H1 (cell line): ENCODE measurements around the gene ASPDH. TPM values are rescaled to one million over a fixed set of nuclear protein-coding genes. Genes with fewer than 3 reads are reported as not detected.

Experiments
- ASH2L ChIP-seq: fragments of 200-600, 300-600 bp; sonication (generic); IDR thresholded peaks from one replicate; pipeline ENCODE4 v1.7.1; 2017; ENCODE audit warnings: low read length
- BCL11A ChIP-seq, 2 experiments: IDR thresholded peaks; one replicate each; pipeline ENCODE4 v1.6.1; 2011; ENCODE audit warnings: low read depth in 2 of 2, low read length in 2 of 2, mild to moderate bottlenecking in 2 of 2
- CHD1 ChIP-seq: IDR thresholded peaks from 2 replicates; pipeline ENCODE4 v1.6.1; 2012; ENCODE audit warnings: low read depth, low read length, improper control_type of control experiment
- FOSL1 ChIP-seq: IDR thresholded peaks from 2 replicates; pipeline ENCODE4 v1.6.1; 2011; ENCODE audit warnings: mild to moderate bottlenecking, low read depth, low read length, moderate library complexity; ENCODE audit not compliant: insufficient read depth
- GABPA ChIP-seq: IDR thresholded peaks from 2 replicates; pipeline ENCODE4 v1.6.1; 2011; ENCODE audit warnings: mild to moderate bottlenecking, low read length, moderate library complexity, borderline replicate concordance; ENCODE audit not compliant: insufficient read depth
- JUN ChIP-seq: IDR thresholded peaks from 2 replicates; pipeline ENCODE4 v1.6.1; 2011; ENCODE audit warnings: low read depth, mild to moderate bottlenecking, improper control_type of control experiment, low read length
- TAF1 ChIP-seq: IDR thresholded peaks from 2 replicates; pipeline ENCODE4 v1.6.1; 2011; ENCODE audit warnings: mild to moderate bottlenecking, low read depth, low read length
- TCF12 ChIP-seq: IDR thresholded peaks from 2 replicates; pipeline ENCODE4 v1.6.1; 2011; ENCODE audit warnings: low read depth, mild to moderate bottlenecking, low read length
- polyA plus RNA-seq, 7 experiments: library from polyadenylated mRNA; depleted of rRNA in 3 of 7; stranded (reverse) in 5 of 7; unstranded in 2 of 7; fragments of >200 nt in 5 of 7; fragments of 200-250 nt in 2 of 7; gene quantifications; 1 replicate in 5 of 7; 2 replicates in 1 of 7; 4 replicates in 1 of 7; pipeline versions ENCODE4 v1.2.1 to v1.2.3, GENCODE V29; 2011 to 2013; ENCODE audit warnings: missing spikeins in 2 of 7, mixed read lengths in 2 of 7
- total RNA-seq: library from RNA; stranded (reverse); fragmentation: NEBNext Ultra II Directional; extraction: Animal tissue kit (Norgen Biotek cat#: 25700); gene quantifications from 2 replicates; pipeline ENCODE4 v1.2.1, GENCODE V29; 2021
- TF ChIP-seq, protein P1 (sequence below): fragments of 300-600 bp; sonication (generic); IDR thresholded peaks from 2 replicates; pipeline ENCODE4 v1.7.1; 2012; ENCODE audit warnings: low read length, moderate library complexity, mild to moderate bottlenecking, inconsistent platforms; ENCODE audit not compliant: insufficient replicate concordance

Gene ASPDH
- total and polyA plus RNA-seq, 2 of the 8 experiments (the other 6 are each of a cell fraction or from before 2014, with no cell fraction given) = not detected

DNA sequence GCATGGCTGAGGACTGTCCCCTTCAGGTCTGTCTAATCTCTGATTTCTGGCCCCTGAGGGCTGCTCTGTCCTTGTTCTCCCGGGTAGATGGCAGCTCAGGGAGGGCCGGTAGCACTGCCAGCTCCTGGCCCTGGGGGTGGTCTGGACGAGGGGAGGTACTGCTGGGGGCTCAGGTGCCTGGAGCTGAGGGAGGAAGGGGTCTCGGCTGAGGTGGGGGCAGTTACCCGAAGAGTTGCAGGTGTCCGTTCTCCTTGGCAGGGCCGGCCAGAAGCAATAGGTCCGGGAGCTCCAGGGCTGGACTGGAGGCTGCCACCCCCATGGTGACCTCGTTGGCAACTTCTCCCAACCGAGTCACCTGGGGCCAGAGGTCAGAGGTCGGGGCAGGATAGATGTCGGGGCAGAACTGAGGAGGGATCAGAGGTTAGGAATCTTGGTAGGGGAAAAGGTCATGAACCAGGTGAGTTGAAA is 38.6 kb downstream of the ASPDH start (continued):
- no peak for TF ChIP-seq CHD1
- no peak for TF ChIP-seq BCL11A (IDR thresholded peaks at IDR 0.05; ENCODE audit: low read depth in 2 of 2, low read length in 2 of 2)
- TF ChIP-seq FOSL1 = no peak
- TF ChIP-seq, protein P1, sequence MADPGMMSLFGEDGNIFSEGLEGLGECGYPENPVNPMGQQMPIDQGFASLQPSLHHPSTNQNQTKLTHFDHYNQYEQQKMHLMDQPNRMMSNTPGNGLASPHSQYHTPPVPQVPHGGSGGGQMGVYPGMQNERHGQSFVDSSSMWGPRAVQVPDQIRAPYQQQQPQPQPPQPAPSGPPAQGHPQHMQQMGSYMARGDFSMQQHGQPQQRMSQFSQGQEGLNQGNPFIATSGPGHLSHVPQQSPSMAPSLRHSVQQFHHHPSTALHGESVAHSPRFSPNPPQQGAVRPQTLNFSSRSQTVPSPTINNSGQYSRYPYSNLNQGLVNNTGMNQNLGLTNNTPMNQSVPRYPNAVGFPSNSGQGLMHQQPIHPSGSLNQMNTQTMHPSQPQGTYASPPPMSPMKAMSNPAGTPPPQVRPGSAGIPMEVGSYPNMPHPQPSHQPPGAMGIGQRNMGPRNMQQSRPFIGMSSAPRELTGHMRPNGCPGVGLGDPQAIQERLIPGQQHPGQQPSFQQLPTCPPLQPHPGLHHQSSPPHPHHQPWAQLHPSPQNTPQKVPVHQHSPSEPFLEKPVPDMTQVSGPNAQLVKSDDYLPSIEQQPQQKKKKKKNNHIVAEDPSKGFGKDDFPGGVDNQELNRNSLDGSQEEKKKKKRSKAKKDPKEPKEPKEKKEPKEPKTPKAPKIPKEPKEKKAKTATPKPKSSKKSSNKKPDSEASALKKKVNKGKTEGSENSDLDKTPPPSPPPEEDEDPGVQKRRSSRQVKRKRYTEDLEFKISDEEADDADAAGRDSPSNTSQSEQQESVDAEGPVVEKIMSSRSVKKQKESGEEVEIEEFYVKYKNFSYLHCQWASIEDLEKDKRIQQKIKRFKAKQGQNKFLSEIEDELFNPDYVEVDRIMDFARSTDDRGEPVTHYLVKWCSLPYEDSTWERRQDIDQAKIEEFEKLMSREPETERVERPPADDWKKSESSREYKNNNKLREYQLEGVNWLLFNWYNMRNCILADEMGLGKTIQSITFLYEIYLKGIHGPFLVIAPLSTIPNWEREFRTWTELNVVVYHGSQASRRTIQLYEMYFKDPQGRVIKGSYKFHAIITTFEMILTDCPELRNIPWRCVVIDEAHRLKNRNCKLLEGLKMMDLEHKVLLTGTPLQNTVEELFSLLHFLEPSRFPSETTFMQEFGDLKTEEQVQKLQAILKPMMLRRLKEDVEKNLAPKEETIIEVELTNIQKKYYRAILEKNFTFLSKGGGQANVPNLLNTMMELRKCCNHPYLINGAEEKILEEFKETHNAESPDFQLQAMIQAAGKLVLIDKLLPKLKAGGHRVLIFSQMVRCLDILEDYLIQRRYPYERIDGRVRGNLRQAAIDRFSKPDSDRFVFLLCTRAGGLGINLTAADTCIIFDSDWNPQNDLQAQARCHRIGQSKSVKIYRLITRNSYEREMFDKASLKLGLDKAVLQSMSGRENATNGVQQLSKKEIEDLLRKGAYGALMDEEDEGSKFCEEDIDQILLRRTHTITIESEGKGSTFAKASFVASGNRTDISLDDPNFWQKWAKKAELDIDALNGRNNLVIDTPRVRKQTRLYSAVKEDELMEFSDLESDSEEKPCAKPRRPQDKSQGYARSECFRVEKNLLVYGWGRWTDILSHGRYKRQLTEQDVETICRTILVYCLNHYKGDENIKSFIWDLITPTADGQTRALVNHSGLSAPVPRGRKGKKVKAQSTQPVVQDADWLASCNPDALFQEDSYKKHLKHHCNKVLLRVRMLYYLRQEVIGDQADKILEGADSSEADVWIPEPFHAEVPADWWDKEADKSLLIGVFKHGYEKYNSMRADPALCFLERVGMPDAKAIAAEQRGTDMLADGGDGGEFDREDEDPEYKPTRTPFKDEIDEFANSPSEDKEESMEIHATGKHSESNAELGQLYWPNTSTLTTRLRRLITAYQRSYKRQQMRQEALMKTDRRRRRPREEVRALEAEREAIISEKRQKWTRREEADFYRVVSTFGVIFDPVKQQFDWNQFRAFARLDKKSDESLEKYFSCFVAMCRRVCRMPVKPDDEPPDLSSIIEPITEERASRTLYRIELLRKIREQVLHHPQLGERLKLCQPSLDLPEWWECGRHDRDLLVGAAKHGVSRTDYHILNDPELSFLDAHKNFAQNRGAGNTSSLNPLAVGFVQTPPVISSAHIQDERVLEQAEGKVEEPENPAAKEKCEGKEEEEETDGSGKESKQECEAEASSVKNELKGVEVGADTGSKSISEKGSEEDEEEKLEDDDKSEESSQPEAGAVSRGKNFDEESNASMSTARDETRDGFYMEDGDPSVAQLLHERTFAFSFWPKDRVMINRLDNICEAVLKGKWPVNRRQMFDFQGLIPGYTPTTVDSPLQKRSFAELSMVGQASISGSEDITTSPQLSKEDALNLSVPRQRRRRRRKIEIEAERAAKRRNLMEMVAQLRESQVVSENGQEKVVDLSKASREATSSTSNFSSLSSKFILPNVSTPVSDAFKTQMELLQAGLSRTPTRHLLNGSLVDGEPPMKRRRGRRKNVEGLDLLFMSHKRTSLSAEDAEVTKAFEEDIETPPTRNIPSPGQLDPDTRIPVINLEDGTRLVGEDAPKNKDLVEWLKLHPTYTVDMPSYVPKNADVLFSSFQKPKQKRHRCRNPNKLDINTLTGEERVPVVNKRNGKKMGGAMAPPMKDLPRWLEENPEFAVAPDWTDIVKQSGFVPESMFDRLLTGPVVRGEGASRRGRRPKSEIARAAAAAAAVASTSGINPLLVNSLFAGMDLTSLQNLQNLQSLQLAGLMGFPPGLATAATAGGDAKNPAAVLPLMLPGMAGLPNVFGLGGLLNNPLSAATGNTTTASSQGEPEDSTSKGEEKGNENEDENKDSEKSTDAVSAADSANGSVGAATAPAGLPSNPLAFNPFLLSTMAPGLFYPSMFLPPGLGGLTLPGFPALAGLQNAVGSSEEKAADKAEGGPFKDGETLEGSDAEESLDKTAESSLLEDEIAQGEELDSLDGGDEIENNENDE = no peak
- TF ChIP-seq TAF1 = no peak
- TF ChIP-seq JUN = no peak
- TF ChIP-seq GABPA = no peak
- TF ChIP-seq TCF12 = no peak
- no peak for TF ChIP-seq ASH2L
